Measurements from ENCODE around the gene SH3BP2. TPM values are rescaled to one million over a fixed set of nuclear protein-coding genes. Genes with fewer than 3 reads are reported as not detected.

SH3BP2 gene
- total and polyA plus RNA-seq, 7 donors: 18.4 to 82.4 (median 29.9) TPM

DNA sequence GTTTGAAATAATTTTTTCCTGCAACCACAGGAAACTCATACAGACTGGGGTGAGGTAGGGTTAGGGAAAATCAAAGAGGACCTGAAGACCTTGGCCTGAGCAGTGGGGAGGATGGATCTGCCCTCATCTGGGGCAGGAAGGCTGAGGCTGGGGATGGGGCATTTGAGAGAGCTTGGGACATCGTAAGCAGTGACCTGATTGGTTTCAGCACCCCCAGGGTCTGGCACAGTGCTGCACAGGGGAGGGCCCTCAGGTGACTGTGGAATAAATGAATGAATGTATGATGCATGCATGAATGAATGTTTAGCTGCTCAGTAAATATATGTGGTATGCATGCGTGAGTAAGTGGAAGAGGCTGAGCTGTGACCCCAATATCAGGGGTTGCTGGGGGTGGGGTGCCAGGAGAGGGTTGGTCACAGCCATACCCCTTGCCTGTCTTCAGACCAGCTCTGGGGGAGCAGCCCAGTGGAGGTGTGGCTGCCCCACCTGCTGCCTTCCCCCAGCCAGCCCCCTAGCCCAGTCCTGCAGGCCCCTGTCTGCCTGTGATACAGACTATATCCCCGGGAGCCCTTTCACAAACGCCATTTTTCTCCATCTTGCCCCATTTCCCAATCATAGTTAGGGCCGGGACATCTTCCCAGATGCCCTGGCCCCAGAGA lies 25.7 kb upstream of the SH3BP2 start:
- Histone ChIP-seq H3K27me3 (peaks cover 0 to 4% (median 0%) of the 10 kb centered on the region in 3 donors), H3K4me1 (peaks cover 0 to 13% (median 8%) of the 10 kb centered on the region in 4 donors), H3K9me3 (no peaks in the 10 kb centered on the region), H3K4me3 (no peak overlapping the region), H3K36me3 (no peaks in the 10 kb centered on the region), H3K27ac (no peak overlapping the region)
- 90 to 92% methylated on average over 5 of the region's 5 CpGs for WGBS, 2 donors
- TF ChIP-seq POLR2AphosphoS5 (IDR thresholded peaks at IDR 0.05) (no peak), POLR2A (IDR thresholded peaks at IDR 0.05) (no peak), EP300 (IDR thresholded peaks at IDR 0.05) (no peak)
- TF ChIP-seq, protein P1, sequence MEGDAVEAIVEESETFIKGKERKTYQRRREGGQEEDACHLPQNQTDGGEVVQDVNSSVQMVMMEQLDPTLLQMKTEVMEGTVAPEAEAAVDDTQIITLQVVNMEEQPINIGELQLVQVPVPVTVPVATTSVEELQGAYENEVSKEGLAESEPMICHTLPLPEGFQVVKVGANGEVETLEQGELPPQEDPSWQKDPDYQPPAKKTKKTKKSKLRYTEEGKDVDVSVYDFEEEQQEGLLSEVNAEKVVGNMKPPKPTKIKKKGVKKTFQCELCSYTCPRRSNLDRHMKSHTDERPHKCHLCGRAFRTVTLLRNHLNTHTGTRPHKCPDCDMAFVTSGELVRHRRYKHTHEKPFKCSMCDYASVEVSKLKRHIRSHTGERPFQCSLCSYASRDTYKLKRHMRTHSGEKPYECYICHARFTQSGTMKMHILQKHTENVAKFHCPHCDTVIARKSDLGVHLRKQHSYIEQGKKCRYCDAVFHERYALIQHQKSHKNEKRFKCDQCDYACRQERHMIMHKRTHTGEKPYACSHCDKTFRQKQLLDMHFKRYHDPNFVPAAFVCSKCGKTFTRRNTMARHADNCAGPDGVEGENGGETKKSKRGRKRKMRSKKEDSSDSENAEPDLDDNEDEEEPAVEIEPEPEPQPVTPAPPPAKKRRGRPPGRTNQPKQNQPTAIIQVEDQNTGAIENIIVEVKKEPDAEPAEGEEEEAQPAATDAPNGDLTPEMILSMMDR (IDR thresholded peaks at IDR 0.05): no peak
- intact Hi-C loops (cut with DNase I): no loop called here
- DNase-seq: peak; percentile 57

DNA sequence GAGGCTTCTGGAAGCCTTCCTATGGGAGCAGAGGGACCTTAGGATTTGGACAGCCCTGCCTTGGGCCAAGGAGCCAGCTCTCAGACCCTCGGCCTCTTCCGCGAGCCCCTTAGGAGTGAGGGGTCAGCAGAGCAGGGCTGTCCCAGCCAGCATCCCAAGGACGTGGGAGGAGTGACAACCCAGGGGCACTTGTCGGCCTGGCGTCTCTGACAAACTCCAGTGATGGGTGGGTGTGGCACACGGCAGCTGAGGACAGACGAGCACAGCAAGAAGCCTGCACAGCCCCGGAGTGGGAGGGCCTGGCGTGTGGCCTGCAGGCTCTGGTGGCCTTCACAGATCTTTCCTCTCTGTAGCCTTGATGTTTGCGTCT lies 25.2 kb upstream of the SH3BP2 start:
- peaks cover 0 to 4% (median 0%) of the 10 kb centered on the region in 3 donors for H3K27me3 ChIP-seq
- H3K9me3 ChIP-seq: no peaks in the 10 kb centered on the region
- H3K4me3 ChIP-seq: no peak overlapping the region
- peaks cover 0 to 13% (median 8%) of the 10 kb centered on the region in 4 donors for H3K4me1 ChIP-seq
- H3K27ac ChIP-seq: no peak overlapping the region
- peak; percentile 54 for DNase-seq
- TF ChIP-seq, protein P1 (IDR thresholded peaks at IDR 0.05): no peak
- TF ChIP-seq EP300 (IDR thresholded peaks at IDR 0.05) (no peak), POLR2A (IDR thresholded peaks at IDR 0.05) (no peak), POLR2AphosphoS5 (IDR thresholded peaks at IDR 0.05) (no peak)
- no peaks in the 10 kb centered on the region for H3K36me3 ChIP-seq
- WGBS, 2 donors: 64 to 77% methylated on average over 11 of the region's 11 CpGs
- intact Hi-C loops (cut with DNase I): no loop called here

DNA sequence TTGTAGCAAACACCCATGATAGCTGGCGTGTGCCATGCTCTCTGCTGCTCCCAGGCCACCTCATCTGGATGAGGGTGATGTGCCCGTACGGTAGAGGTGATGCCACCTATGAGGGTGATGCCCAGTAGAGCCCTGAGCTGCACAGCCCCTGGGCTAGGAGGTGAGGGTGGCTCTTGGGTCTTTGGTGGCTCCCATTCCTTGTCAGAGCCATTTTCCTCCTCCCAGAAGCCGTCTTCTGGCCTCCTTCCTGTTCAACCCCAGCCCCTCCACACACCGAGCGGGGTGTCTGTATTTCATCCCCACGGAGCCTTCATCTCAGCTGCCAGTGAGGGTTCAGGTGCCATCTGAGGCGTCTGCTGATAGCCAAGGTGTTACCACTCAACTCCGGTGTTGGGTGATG lies 24.8 kb upstream of the SH3BP2 start:
- no peak for TF ChIP-seq POLR2A (IDR thresholded peaks at IDR 0.05)
- TF ChIP-seq POLR2AphosphoS5 (IDR thresholded peaks at IDR 0.05): no peak
- TF ChIP-seq, protein P1 (IDR thresholded peaks at IDR 0.05): no peak
- no peak for TF ChIP-seq EP300 (IDR thresholded peaks at IDR 0.05)
- Histone ChIP-seq H3K36me3 (no peaks in the 10 kb centered on the region), H3K9me3 (no peaks in the 10 kb centered on the region), H3K27me3 (peaks cover 0 to 4% (median 0%) of the 10 kb centered on the region in 3 donors), H3K4me3 (no peak overlapping the region), H3K4me1 (peaks cover 0 to 13% (median 8%) of the 10 kb centered on the region in 4 donors), H3K27ac (no peak overlapping the region)
- DNase-seq: peak; percentile 37
- WGBS, 2 donors: 89 to 90% methylated on average over 9 of the region's 9 CpGs
- intact Hi-C loops (cut with DNase I): no loop called here

DNA sequence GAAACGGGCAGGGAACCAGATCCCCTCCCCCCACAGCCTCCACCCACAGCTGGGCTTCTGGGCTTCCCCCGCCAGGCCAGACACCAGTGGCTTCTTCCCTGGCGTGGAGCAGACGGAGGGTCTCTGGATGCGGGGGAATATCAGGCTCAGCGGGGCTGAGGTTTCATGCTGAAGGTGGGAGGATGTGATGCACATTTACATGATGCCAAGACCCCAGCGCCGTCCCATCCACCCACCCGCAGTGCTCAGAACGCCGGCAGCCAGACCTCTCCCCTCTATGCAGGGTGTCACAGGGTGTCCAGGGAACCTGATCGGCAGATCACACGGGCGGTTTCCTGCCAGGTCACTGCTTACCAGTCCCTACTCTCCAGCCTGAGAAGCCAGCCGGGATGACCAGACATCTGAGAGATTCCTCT lies 24.0 kb upstream of the SH3BP2 start:
- peak; percentile 61 for DNase-seq
- intact Hi-C loops (cut with DNase I): no loop called here
- WGBS, 2 donors: 80 to 81% methylated on average over 15 of the region's 15 CpGs

More for the DNA sequence above, 24.0 kb upstream of the SH3BP2 start:
- Histone ChIP-seq H3K27me3 (peaks cover 0 to 4% (median 0%) of the 10 kb centered on the region in 3 donors), H3K36me3 (no peaks in the 10 kb centered on the region), H3K4me1 (peaks cover 0 to 6% (median 3%) of the 10 kb centered on the region in 4 donors), H3K9me3 (no peaks in the 10 kb centered on the region), H3K27ac (no peak overlapping the region), H3K4me3 (no peak overlapping the region)
- TF ChIP-seq POLR2A (IDR thresholded peaks at IDR 0.05) (no peak), POLR2AphosphoS5 (IDR thresholded peaks at IDR 0.05) (no peak), EP300 (IDR thresholded peaks at IDR 0.05) (no peak)
- TF ChIP-seq, protein P1 (IDR thresholded peaks at IDR 0.05): no peak

All from sigmoid colon (tissue), 7 donors.